GM18520 (cell line): Measurements from ENCODE around the gene POM121L2.

Source experiments
- ATAC-seq: cut with Tn5 transposase; IDR thresholded peaks from one replicate; pipeline ENCODE4 v1.9.1; 2021; ENCODE audit not compliant: unreplicated experiment

The POM121L2 gene

GRCh38 chr6:27260836-27261375 lies 51.2 kb downstream of the POM121L2 start:
- ATAC-seq = no peak

GRCh38 chr6:27260369-27260768 lies 51.7 kb downstream of the POM121L2 start:
- no peak for ATAC-seq
